ENCODE measurements around the gene HIVEP3.

- no peak for TF ChIP-seq FOXJ3 (CRISPR knock-in tag; IDR thresholded peaks at IDR 0.05)
- no peak for TF ChIP-seq YY1 (IDR thresholded peaks at IDR 0.05; ENCODE audit: low read depth)
- no peak for TF ChIP-seq REST (IDR thresholded peaks at IDR 0.05; ENCODE audit: low read depth, low read length)
- TF ChIP-seq EP300 (IDR thresholded peaks at IDR 0.05; ENCODE audit: borderline replicate concordance in 1 of 2, low read depth in 1 of 2, low read length in 1 of 2) = no peak; a peak in 1 of 4 replicates
- TF ChIP-seq JUND (IDR thresholded peaks at IDR 0.05) = no peak
These were observed 292.6 kb downstream of the HIVEP3 start for GRCh38 chr1:41626146-41626545.
